HG02852 (cell line): ENCODE data around the gene NUBPL.
"Not testable (repeated sequence)": the region's sequence is repeated elsewhere in the genome, so short reads cannot be mapped to it uniquely, and the experiment has no call there.

Experiments
- ATAC-seq: cut with Tn5 transposase; IDR thresholded peaks from one replicate; pipeline ENCODE4 v1.9.1; 2021; ENCODE audit warnings: mild to moderate bottlenecking, moderate library complexity; ENCODE audit not compliant: unreplicated experiment

Gene NUBPL

GRCh38 chr14:31876741-31877140 is 315.5 kb downstream of the NUBPL start:
- no peak for ATAC-seq

DNA sequence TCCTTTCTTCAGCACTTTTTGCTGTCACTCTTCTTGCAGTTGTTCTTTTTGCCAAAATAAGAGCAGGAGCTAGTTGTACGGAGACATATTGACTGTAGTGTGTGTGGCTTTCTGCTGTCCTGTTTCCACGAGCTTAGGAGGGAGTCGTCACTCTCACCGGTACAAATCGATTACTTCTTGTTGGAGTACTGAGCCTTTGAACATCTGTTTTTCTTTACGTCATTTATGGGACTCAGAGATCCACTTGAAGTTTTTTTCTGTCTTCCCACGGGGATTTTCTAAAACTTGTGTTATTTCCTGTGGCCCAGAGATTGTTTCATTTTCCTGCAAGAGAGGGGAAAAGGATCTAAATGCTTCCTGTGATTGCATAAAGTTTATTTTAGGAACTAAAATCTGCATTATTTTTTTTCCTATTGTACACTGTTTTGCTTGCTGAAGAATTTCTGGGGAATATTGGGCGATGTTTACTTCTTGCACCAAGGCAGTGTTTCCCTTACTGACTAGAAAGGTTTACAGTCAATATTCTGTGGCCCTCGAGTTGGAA is 316.1 kb downstream of the NUBPL start:
- no peak for ATAC-seq

DNA sequence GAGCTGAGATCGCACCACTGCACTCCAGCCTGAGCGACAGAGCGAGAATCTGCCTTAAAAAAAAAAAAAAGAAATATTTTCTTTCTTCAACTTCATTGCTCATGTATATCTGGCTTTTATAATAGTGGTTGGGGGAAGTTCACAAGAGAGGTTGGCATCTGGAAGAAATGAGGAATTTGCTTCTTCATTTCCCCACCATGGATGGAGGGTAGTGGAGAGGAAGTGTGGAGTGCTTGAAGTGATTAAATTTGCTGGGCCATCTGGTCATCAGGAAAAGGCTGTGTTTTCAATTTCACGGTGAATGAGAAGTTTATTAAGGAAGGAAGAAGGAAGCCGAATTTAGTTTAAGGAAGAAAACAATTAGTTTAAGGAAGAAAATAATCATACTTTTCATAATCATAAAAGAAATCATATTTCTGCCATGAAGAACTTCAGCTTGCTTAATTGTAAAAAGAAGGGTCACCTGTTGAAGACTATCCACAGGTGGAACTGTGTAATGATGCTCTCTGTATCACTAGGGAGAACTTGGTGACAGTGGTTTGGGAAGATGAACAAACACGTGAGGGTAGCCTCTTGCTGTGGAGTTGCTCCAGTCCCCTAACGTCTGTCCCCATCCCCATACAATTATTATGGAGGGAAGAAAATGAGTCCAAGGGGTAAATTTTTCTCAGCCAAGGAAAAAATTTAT is 318.6 kb downstream of the NUBPL start:
- no peak for ATAC-seq

- no peak for ATAC-seq
These were observed 319.7 kb downstream of the NUBPL start for GRCh38 chr14:31880935-31881334.

- ATAC-seq: no peak
These were observed 320.5 kb downstream of the NUBPL start for GRCh38 chr14:31881531-31882310.

DNA sequence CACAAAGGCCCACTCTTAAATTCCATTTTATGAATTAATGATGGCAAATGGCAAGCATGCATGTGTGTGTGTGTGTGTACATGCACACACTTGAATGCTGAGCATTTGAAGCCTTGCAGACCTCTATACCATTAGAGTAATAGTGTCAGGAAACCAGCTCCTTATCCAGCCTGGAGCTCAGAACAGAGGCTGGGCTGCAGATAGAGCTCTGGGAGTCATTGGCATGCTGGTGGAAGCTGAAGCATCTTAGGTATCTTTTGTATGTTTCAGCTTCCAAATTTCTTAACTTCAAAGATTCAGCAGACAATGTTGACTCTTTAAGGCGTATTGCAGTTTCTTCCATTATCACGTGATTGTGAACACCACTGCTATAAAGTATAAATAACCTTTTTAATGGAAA is 323.0 kb downstream of the NUBPL start:
- ATAC-seq: no peak

GRCh38 chr14:31884776-31885379 is 323.7 kb downstream of the NUBPL start:
- ATAC-seq: no peak

GRCh38 chr14:31886156-31886835 is 325.1 kb downstream of the NUBPL start:
- ATAC-seq: no peak

GRCh38 chr14:31887929-31888580 is 326.9 kb downstream of the NUBPL start:
- no peak for ATAC-seq

GRCh38 chr14:31889297-31889696 is 328.1 kb downstream of the NUBPL start:
- no peak for ATAC-seq

- ATAC-seq: not testable (repeated sequence)
These were observed 329.0 kb downstream of the NUBPL start for GRCh38 chr14:31890202-31890601.

DNA sequence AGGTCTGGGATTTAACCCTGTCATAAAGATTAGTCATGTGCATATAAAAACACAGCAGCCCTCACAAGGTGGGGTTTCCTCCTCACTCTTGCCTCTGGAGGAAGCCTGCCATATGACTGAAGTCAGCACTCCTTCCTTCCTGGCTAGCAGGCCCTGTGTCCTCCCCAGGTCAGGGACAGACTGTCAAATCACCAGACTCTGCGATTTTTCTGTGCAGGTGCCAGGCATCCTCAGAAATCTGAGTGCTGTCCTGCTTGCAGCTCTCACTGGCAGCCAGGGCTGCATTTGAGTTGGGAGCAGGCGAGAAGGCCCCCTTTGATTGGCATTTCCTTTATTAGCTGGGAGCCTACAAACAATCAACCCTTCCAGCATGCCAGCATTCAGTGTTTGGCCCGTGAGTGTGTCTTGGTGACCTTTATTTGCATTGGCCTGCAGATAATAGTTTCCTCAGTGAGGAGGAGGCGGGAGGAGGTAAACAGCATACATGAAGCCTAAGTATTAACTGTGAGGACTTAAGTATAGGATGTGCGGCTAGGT is 332.1 kb downstream of the NUBPL start:
- ATAC-seq: no peak

DNA sequence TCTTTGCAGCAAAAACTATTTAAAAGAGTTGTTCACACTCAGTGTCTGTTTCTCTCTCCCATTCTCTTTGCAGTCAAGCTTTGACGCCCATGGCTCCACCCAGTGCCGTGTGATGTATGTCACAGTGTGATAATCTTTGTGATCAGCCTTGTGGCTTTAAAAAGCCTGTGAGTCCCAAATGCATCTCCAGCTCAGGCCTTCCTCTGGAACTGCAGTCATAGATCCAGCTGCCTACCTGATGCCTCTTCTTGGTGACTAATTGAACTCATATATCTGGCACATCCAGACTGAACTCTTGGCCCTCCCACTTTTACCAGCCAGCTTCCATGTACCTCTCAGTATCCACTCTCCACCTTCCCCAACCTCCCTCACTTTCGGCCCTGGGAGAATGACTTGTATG is 333.1 kb downstream of the NUBPL start:
- no peak for ATAC-seq

GRCh38 chr14:31895206-31895605 is 334.0 kb downstream of the NUBPL start:
- ATAC-seq: no peak

DNA sequence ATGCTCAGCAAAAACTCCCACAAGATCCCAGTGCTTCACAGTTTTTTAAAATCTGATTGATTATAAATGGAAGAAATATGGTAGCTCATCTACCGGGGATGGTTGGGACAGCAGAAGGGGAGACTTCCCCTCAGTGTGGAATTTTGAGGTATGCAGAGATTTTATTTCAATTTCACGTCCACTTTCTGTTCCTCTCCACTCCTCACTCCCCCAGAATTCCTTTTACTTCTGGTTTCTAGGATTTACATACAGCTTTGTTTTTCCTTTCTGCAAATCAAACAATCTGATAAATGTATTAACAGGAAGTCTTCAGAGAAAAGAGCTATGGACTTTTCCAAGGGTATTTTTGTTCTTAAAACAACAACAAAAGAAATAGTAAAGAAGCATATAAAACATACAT is 334.4 kb downstream of the NUBPL start:
- ATAC-seq: no peak

DNA sequence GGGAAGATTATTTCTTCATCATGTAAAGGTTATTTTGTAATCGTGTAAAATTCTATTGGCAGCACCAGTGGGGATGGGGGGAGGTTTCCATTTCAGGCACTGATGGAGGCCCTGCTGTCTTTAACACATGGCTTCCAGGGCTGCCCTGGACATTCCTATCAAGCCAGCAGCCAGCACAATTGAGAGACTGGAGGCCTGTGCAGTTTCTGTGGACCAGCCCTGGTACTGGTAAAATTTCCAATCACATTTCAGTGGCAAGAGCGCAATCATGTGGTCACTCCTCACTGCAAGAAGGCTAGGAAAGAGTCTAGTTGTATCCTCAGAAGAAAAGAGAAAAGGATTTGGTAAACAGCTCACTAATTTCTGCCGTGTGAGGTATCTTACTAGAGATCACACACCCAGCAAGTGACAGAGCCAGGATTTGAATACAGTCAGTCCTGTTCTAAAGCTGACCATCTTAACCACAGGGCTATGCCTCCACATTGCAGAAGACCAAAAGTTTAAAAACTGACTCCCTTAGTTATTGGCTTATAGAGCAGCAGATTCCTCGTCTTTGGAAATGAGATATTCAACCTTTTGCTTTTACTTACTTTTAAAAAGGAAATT is 336.5 kb downstream of the NUBPL start:
- no peak for ATAC-seq

DNA sequence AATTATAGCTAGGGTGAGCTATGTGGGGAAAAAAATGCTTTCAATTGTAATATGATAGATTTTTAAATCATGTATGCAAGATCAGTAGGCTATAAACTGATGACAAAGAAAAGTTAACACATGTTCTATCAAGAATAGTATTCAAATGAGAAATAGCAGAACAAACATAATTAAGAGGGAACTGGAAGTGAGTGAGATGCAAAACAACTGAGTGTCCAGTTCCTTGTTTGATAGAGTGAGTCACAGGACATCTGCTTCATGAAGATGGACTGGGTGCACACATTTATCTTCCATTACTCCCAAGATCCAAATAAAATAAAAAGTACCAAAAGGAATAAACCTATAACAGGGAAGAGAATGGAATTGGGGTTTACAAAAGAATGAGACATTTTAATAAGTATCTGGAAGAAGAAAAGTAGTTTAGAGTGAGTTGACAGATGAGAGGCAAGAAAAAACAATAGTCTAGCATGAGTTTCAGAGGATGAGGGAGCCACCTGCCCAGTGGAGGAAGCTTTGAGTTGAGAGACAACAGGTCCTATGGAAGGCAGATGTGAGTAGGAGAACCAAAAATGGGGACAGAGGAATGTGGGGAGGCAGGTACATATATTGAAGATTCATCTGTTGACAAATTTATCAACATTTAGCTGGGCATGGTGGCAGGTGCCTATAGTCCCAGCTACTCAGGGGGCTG is 337.8 kb downstream of the NUBPL start:
- no peak for ATAC-seq

- no peak for ATAC-seq
These were observed 340.8 kb downstream of the NUBPL start for GRCh38 chr14:31902002-31902401.

DNA sequence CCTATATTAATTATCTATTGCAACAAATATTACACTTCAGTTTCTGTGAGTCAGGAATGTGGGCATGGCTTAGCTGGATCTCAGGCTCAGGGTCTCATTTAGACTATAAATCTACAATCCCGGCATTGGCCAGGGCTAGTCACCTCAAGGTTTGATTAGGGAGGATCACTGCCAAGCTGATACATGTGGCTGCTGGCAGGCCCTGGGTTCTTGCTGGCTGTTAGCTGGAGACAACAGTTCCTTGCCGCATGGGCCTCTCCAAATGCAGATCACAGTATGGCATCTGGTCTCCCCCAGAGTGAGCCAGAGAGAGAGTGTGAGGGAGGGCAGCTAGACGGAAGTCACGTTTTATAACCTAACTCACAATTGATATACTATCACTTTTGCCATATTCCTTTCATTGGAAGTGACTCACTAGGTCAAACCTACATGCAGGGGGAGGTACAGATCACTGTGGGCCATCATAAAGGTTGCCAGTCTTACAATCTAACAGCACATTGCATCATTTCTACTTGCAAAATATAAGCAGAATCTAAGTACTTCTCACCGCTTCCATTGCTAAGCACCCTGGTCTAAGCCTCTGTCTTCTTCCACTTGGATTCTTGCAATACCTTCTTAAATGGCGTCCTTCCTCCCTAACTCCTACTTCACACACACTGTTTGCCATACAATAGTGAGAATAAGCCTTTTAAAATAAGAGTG is 341.9 kb downstream of the NUBPL start:
- no peak for ATAC-seq
